NOMO-1 treated with DMSO at 0.1 percent for 48 hours (cell line): ENCODE data around the gene TMEFF2.

ENCODE experiments used
- DNase-seq: peaks from one replicate; lab custom pipeline; 2025; ENCODE audit not compliant: unreplicated experiment; lab: John Stamatoyannopoulos, UW

TMEFF2 gene

GRCh38 chr2:192070099-192070498 is 124.6 kb downstream of the TMEFF2 start:
- no peak for DNase-seq

GRCh38 chr2:192069417-192069816 is 125.3 kb downstream of the TMEFF2 start:
- DNase-seq: no peak

- no peak for DNase-seq
Measured at GRCh38 chr2:192068966-192069365, 125.8 kb downstream of the TMEFF2 start.

- DNase-seq: no peak
Measured at GRCh38 chr2:192067631-192068030, 127.1 kb downstream of the TMEFF2 start.

- no peak for DNase-seq
Measured at GRCh38 chr2:192064459-192064858, 130.3 kb downstream of the TMEFF2 start.

- no peak for DNase-seq
Measured at GRCh38 chr2:192060161-192060560, 134.6 kb downstream of the TMEFF2 start.

GRCh38 chr2:192059266-192059665 is 135.5 kb downstream of the TMEFF2 start:
- DNase-seq: no peak

GRCh38 chr2:192053921-192054320 is 140.8 kb downstream of the TMEFF2 start:
- no peak for DNase-seq

GRCh38 chr2:192051533-192051932 is 143.2 kb downstream of the TMEFF2 start:
- no peak for DNase-seq

- no peak for DNase-seq
Measured at GRCh38 chr2:192049362-192049761, 145.4 kb downstream of the TMEFF2 start.

GRCh38 chr2:192047315-192048107 is 147.2 kb downstream of the TMEFF2 start:
- no peak for DNase-seq

GRCh38 chr2:192044496-192044895 is 150.2 kb downstream of the TMEFF2 start:
- no peak for DNase-seq

GRCh38 chr2:192043216-192043870 is 151.4 kb downstream of the TMEFF2 start:
- no peak for DNase-seq

GRCh38 chr2:192042126-192042525 is 152.6 kb downstream of the TMEFF2 start:
- no peak for DNase-seq

GRCh38 chr2:192038110-192038509 is 156.6 kb downstream of the TMEFF2 start:
- no peak for DNase-seq

- no peak for DNase-seq
Measured at GRCh38 chr2:192035731-192036442, 158.8 kb downstream of the TMEFF2 start.

GRCh38 chr2:192030856-192031255 is 163.9 kb downstream of the TMEFF2 start:
- DNase-seq: no peak

- DNase-seq: no peak
Measured at GRCh38 chr2:192030289-192030688, 164.4 kb downstream of the TMEFF2 start.

- no peak for DNase-seq
Measured at GRCh38 chr2:192029089-192029488, 165.6 kb downstream of the TMEFF2 start.

- no peak for DNase-seq
Measured at GRCh38 chr2:192026825-192027120, 168.0 kb downstream of the TMEFF2 start.

- no peak for DNase-seq
Measured at GRCh38 chr2:192026059-192026824, 168.5 kb downstream of the TMEFF2 start.
